OCI-LY7 (cell line): ENCODE results near the gene CCDC27. TPM values are rescaled to one million over a fixed set of nuclear protein-coding genes. Genes with fewer than 3 reads are reported as not detected.

Experiments used
- BruUV-seq: library from RNA; stranded (reverse); fragments of 400-500 nt; replicated peaks from 2 replicates; lab custom pipeline; 2021; lab: Mats Ljungman, UMichigan
- CTCF ChIA-PET: fragments of 300-600 bp; sonication (Branson Sonifier 250); formaldehyde crosslinking; loops from one replicate; lab custom pipeline; 2022; ENCODE audit warnings: antibody characterized with exemption; ENCODE audit not compliant: unreplicated experiment; lab: Charles Lee
- POLR2A ChIA-PET: fragments of 300-600 bp; sonication (Branson Sonifier 250); formaldehyde crosslinking; loops from one replicate; lab custom pipeline; 2022; ENCODE audit warnings: antibody characterized with exemption; lab: Charles Lee
- DNase-seq: peaks from one replicate; pipeline ENCODE4 v3.0.0-alpha.2; 2015; ENCODE audit warnings: low spot score
- H2AFZ ChIP-seq: fragments of 200-600 bp; sonication (generic), shearing (Covaris generic); 2 replicates; pipeline ENCODE4 v1.6.1; 2014; ENCODE audit warnings: mild to moderate bottlenecking, antibody characterized with exemption, low read length, moderate library complexity
- H3K27ac ChIP-seq: fragments of 200-600 bp; sonication (generic); 2 replicates; pipeline ENCODE4 v1.5.1; 2014; ENCODE audit warnings: mixed run types, low read depth, mild to moderate bottlenecking, moderate library complexity, low read length, inconsistent platforms; ENCODE audit not compliant: poor library complexity, severe bottlenecking
- H3K36me3 ChIP-seq: fragments of 200-600 bp; sonication (generic); 2 replicates; pipeline ENCODE4 v1.6.1; 2014; ENCODE audit warnings: mild to moderate bottlenecking, antibody characterized with exemption, low read length, moderate library complexity, mixed read lengths; ENCODE audit not compliant: insufficient read depth
- H3K4me1 ChIP-seq: fragments of 200-600 bp; sonication (generic); 2 replicates; pipeline ENCODE4 v1.5.1; 2014; ENCODE audit warnings: mild to moderate bottlenecking, low read length; ENCODE audit not compliant: insufficient read depth, poor library complexity, severe bottlenecking
- H3K4me2 ChIP-seq: fragments of 200-600 bp; sonication (generic); 2 replicates; pipeline ENCODE4 v1.6.1; 2014; ENCODE audit warnings: mild to moderate bottlenecking, low read length
- H3K4me3 ChIP-seq: fragments of 200-600 bp; sonication (generic); 2 replicates; pipeline ENCODE4 v1.5.1; 2014; ENCODE audit warnings: mild to moderate bottlenecking, low read depth, low read length; ENCODE audit not compliant: poor library complexity, severe bottlenecking
- H3K79me2 ChIP-seq: fragments of 200-600 bp; sonication (generic); 2 replicates; pipeline ENCODE4 v1.6.1; 2016; ENCODE audit warnings: low read depth, mild to moderate bottlenecking, low read length, moderate library complexity, mixed read lengths; ENCODE audit not compliant: insufficient read depth
- H3K9me2 ChIP-seq: fragments of 200-600 bp; sonication (generic); 2 replicates; pipeline ENCODE4 v1.6.1; 2016; ENCODE audit warnings: mild to moderate bottlenecking, low read length, mixed read lengths; ENCODE audit not compliant: insufficient read depth
- H3K9me3 ChIP-seq: fragments of 200-600 bp; sonication (generic); 2 replicates; pipeline ENCODE4 v1.6.1; 2014; ENCODE audit warnings: mild to moderate bottlenecking, mixed run types, low read length, mixed read lengths
- H4K20me1 ChIP-seq: fragments of 200-600 bp; sonication (generic); 2 replicates; pipeline ENCODE4 v1.6.1; 2014; ENCODE audit warnings: mild to moderate bottlenecking, antibody characterized with exemption, low read length, moderate library complexity, mixed read lengths; ENCODE audit not compliant: insufficient read depth
- CTCF ChIP-seq: fragments of 200-600 bp; sonication (generic); conservative IDR thresholded peaks from 2 replicates; pipeline ENCODE4 v1.5.1; 2014; ENCODE audit warnings: mild to moderate bottlenecking, antibody characterized with exemption, low read length, moderate library complexity, mixed read lengths
- EZH2phosphoT487 ChIP-seq: fragments of 200-600 bp; sonication (generic); IDR thresholded peaks from 2 replicates; pipeline ENCODE4 v1.6.1; 2018; ENCODE audit warnings: low read depth, borderline replicate concordance, mild to moderate bottlenecking, mixed run types, antibody characterized with exemption, low read length, moderate library complexity, mixed read lengths
- intact Hi-C: fragments of 100-400 bp; cut with micrococcal nuclease; formaldehyde crosslinking; loops from one replicate; pipeline ENCODE4 v1.10.0; 2022; ENCODE audit not compliant: unreplicated experiment
- total RNA-seq, 2 experiments: library from RNA; depleted of rRNA in 1 of 2; stranded (reverse); fragments of >200 nt in 1 of 2; shearing (Covaris generic) in 1 of 2; gene quantifications; 2 replicates each; pipeline ENCODE4 v1.2.3, GENCODE V29; 2014 to 2022

The CCDC27 gene
- total RNA-seq, 2 experiments from 2014 or later, result not detected

DNA sequence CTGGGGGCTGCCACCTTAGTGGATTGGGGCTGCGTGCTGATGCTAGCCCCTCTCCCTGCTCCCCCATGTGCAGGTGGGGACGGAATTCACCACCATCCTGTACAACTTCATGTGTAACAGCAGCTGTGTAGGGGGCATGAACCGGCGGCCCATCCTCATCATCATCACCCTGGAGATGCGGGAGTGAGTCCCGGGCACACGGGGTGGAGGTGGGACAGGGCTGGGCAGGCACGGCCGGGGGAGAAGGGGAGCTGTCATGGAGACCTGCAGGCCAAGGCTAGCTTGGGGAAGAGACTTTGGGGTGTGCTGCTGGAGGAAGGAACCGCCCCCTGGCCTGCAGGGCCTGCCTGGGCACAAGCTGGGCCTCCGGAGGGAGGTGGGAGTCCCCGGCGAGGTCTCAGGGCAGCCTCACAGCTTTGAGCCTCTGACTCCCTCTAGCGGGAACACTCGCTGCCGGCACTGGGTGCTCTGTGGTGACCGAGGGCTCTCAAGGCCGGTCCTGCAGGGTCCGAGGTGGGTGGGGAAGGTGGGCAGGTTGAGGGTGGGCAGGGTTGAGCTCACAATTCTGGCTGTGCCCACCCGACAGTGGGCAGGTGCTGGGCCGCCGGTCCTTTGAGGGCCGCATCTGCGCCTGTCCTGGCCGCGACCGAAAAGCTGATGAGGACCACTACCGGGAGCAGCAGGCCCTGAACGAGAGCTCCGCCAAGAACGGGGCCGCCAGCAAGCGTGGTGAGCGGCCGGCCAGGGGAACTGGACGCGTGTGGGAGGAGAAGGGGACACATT, 25.0 kb upstream of the CCDC27 start:
- peak; percentile 40 for DNase-seq
- Histone ChIP-seq H3K9me2 (no peaks in the 10 kb centered on the region), H3K4me1 (no peaks in the 10 kb centered on the region), H3K4me2 (no peak overlapping the region), H3K27ac (no peak overlapping the region), H3K36me3 (no peaks in the 10 kb centered on the region), H3K9me3 (no peaks in the 10 kb centered on the region), H3K79me2 (no peaks in the 10 kb centered on the region), H2AFZ (no peak overlapping the region), H3K4me3 (no peak overlapping the region), H4K20me1 (no peaks in the 10 kb centered on the region)
- ChIA-PET CTCF (no interaction called here), POLR2A (no interaction called here)
- intact Hi-C loops, result no loop called here
- TF ChIP-seq EZH2phosphoT487, result no peak
- peak; percentile 68 for TF ChIP-seq CTCF
- BruUV-seq, result no TSS peak

GRCh38 chr1:3727825-3728776, 24.1 kb upstream of the CCDC27 start:
- Histone ChIP-seq H2AFZ (no peak overlapping the region), H3K9me3 (no peaks in the 10 kb centered on the region), H3K9me2 (no peaks in the 10 kb centered on the region), H3K36me3 (no peaks in the 10 kb centered on the region), H4K20me1 (no peaks in the 10 kb centered on the region), H3K79me2 (no peaks in the 10 kb centered on the region), H3K4me2 (no peak overlapping the region), H3K4me1 (no peaks in the 10 kb centered on the region), H3K4me3 (no peak overlapping the region), H3K27ac (no peak overlapping the region)
- intact Hi-C loops, result no loop called here
- POLR2A ChIA-PET, result no interaction called here
- BruUV-seq, result no TSS peak
- no peak for DNase-seq
- TF ChIP-seq EZH2phosphoT487 (no peak), CTCF (no peak)
- CTCF ChIA-PET, result no interaction called here
